OCI-LY7 (cell line): ENCODE measurements around the gene RBM47. TPM values are rescaled to one million over a fixed set of nuclear protein-coding genes. Genes with fewer than 3 reads are reported as not detected.

Experiments
- BruUV-seq: library from RNA; stranded (reverse); fragments of 400-500 nt; replicated peaks from 2 replicates; lab custom pipeline; 2021; lab: Mats Ljungman, UMichigan
- CTCF ChIA-PET: fragments of 300-600 bp; sonication (Branson Sonifier 250); formaldehyde crosslinking; loops from one replicate; lab custom pipeline; 2022; ENCODE audit warnings: antibody characterized with exemption; ENCODE audit not compliant: unreplicated experiment; lab: Charles Lee
- POLR2A ChIA-PET: fragments of 300-600 bp; sonication (Branson Sonifier 250); formaldehyde crosslinking; loops from one replicate; lab custom pipeline; 2022; ENCODE audit warnings: antibody characterized with exemption; lab: Charles Lee
- DNase-seq: peaks from one replicate; pipeline ENCODE4 v3.0.0-alpha.2; 2015; ENCODE audit warnings: low spot score
- H2AFZ ChIP-seq: fragments of 200-600 bp; sonication (generic), shearing (Covaris generic); 2 replicates; pipeline ENCODE4 v1.6.1; 2014; ENCODE audit warnings: mild to moderate bottlenecking, antibody characterized with exemption, low read length, moderate library complexity
- H3K27ac ChIP-seq: fragments of 200-600 bp; sonication (generic); 2 replicates; pipeline ENCODE4 v1.5.1; 2014; ENCODE audit warnings: mixed run types, low read depth, mild to moderate bottlenecking, moderate library complexity, low read length, inconsistent platforms; ENCODE audit not compliant: poor library complexity, severe bottlenecking
- H3K36me3 ChIP-seq: fragments of 200-600 bp; sonication (generic); 2 replicates; pipeline ENCODE4 v1.6.1; 2014; ENCODE audit warnings: mild to moderate bottlenecking, antibody characterized with exemption, low read length, moderate library complexity, mixed read lengths; ENCODE audit not compliant: insufficient read depth
- H3K4me1 ChIP-seq: fragments of 200-600 bp; sonication (generic); 2 replicates; pipeline ENCODE4 v1.5.1; 2014; ENCODE audit warnings: mild to moderate bottlenecking, low read length; ENCODE audit not compliant: insufficient read depth, poor library complexity, severe bottlenecking
- H3K4me2 ChIP-seq: fragments of 200-600 bp; sonication (generic); 2 replicates; pipeline ENCODE4 v1.6.1; 2014; ENCODE audit warnings: mild to moderate bottlenecking, low read length
- H3K4me3 ChIP-seq: fragments of 200-600 bp; sonication (generic); 2 replicates; pipeline ENCODE4 v1.5.1; 2014; ENCODE audit warnings: mild to moderate bottlenecking, low read depth, low read length; ENCODE audit not compliant: poor library complexity, severe bottlenecking
- H3K79me2 ChIP-seq: fragments of 200-600 bp; sonication (generic); 2 replicates; pipeline ENCODE4 v1.6.1; 2016; ENCODE audit warnings: low read depth, mild to moderate bottlenecking, low read length, moderate library complexity, mixed read lengths; ENCODE audit not compliant: insufficient read depth
- H3K9me2 ChIP-seq: fragments of 200-600 bp; sonication (generic); 2 replicates; pipeline ENCODE4 v1.6.1; 2016; ENCODE audit warnings: mild to moderate bottlenecking, low read length, mixed read lengths; ENCODE audit not compliant: insufficient read depth
- H3K9me3 ChIP-seq: fragments of 200-600 bp; sonication (generic); 2 replicates; pipeline ENCODE4 v1.6.1; 2014; ENCODE audit warnings: mild to moderate bottlenecking, mixed run types, low read length, mixed read lengths
- H4K20me1 ChIP-seq: fragments of 200-600 bp; sonication (generic); 2 replicates; pipeline ENCODE4 v1.6.1; 2014; ENCODE audit warnings: mild to moderate bottlenecking, antibody characterized with exemption, low read length, moderate library complexity, mixed read lengths; ENCODE audit not compliant: insufficient read depth
- CTCF ChIP-seq: fragments of 200-600 bp; sonication (generic); conservative IDR thresholded peaks from 2 replicates; pipeline ENCODE4 v1.5.1; 2014; ENCODE audit warnings: mild to moderate bottlenecking, antibody characterized with exemption, low read length, moderate library complexity, mixed read lengths
- EZH2phosphoT487 ChIP-seq: fragments of 200-600 bp; sonication (generic); IDR thresholded peaks from 2 replicates; pipeline ENCODE4 v1.6.1; 2018; ENCODE audit warnings: low read depth, borderline replicate concordance, mild to moderate bottlenecking, mixed run types, antibody characterized with exemption, low read length, moderate library complexity, mixed read lengths
- intact Hi-C: fragments of 100-400 bp; cut with micrococcal nuclease; formaldehyde crosslinking; loops from one replicate; pipeline ENCODE4 v1.10.0; 2022; ENCODE audit not compliant: unreplicated experiment
- total RNA-seq, 2 experiments: library from RNA; depleted of rRNA in 1 of 2; stranded (reverse); fragments of >200 nt in 1 of 2; shearing (Covaris generic) in 1 of 2; gene quantifications; 2 replicates each; pipeline ENCODE4 v1.2.3, GENCODE V29; 2014 to 2022

RBM47 gene
- total RNA-seq, 2 experiments from 2014 or later, result 5.3 to 14.2 TPM

- no peaks in the 10 kb centered on the region for H3K9me3 ChIP-seq
- ChIA-PET POLR2A (no interaction called here), CTCF (no interaction called here)
- no peak for TF ChIP-seq EZH2phosphoT487
- no peak for TF ChIP-seq CTCF
- H3K36me3 ChIP-seq, result no peaks in the 10 kb centered on the region
- no peaks in the 10 kb centered on the region for H3K4me1 ChIP-seq
- BruUV-seq, result no TSS peak
- no peaks in the 10 kb centered on the region for H3K79me2 ChIP-seq
- no peak overlapping the region for H3K27ac ChIP-seq
- intact Hi-C loops, result no loop called here
- no peak overlapping the region for H3K4me3 ChIP-seq
- H4K20me1 ChIP-seq, result no peaks in the 10 kb centered on the region
- DNase-seq, result no peak
- no peak overlapping the region for H3K4me2 ChIP-seq
- no peak overlapping the region for H2AFZ ChIP-seq
- no peaks in the 10 kb centered on the region for H3K9me2 ChIP-seq
Measured at GRCh38 chr4:40425799-40426574, 203.7 kb downstream of the RBM47 start.

- Histone ChIP-seq H3K79me2 (no peaks in the 10 kb centered on the region), H3K9me3 (no peaks in the 10 kb centered on the region), H3K4me1 (no peaks in the 10 kb centered on the region), H3K36me3 (no peaks in the 10 kb centered on the region), H3K27ac (no peak overlapping the region), H2AFZ (no peak overlapping the region), H3K9me2 (no peaks in the 10 kb centered on the region), H3K4me2 (no peak overlapping the region), H4K20me1 (no peaks in the 10 kb centered on the region), H3K4me3 (no peak overlapping the region)
- POLR2A ChIA-PET, result no interaction called here
- intact Hi-C loops, result no loop called here
- BruUV-seq, result no TSS peak
- no peak for TF ChIP-seq EZH2phosphoT487
- no peak for TF ChIP-seq CTCF
- no peak for DNase-seq
- CTCF ChIA-PET, result no interaction called here
Measured at GRCh38 chr4:40423735-40424134, 205.9 kb downstream of the RBM47 start.
